ENCODE results near the gene RASGEF1C.

The RASGEF1C gene

GRCh38 chr5:180117000-180117725, 91.8 kb downstream of the RASGEF1C start:
- TF ChIP-seq, protein P1, sequence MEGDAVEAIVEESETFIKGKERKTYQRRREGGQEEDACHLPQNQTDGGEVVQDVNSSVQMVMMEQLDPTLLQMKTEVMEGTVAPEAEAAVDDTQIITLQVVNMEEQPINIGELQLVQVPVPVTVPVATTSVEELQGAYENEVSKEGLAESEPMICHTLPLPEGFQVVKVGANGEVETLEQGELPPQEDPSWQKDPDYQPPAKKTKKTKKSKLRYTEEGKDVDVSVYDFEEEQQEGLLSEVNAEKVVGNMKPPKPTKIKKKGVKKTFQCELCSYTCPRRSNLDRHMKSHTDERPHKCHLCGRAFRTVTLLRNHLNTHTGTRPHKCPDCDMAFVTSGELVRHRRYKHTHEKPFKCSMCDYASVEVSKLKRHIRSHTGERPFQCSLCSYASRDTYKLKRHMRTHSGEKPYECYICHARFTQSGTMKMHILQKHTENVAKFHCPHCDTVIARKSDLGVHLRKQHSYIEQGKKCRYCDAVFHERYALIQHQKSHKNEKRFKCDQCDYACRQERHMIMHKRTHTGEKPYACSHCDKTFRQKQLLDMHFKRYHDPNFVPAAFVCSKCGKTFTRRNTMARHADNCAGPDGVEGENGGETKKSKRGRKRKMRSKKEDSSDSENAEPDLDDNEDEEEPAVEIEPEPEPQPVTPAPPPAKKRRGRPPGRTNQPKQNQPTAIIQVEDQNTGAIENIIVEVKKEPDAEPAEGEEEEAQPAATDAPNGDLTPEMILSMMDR (conservative IDR thresholded peaks at IDR 0.05; ENCODE audit: low read depth, low read length): no peak
- no peak overlapping the region for H3K27ac ChIP-seq

DNA sequence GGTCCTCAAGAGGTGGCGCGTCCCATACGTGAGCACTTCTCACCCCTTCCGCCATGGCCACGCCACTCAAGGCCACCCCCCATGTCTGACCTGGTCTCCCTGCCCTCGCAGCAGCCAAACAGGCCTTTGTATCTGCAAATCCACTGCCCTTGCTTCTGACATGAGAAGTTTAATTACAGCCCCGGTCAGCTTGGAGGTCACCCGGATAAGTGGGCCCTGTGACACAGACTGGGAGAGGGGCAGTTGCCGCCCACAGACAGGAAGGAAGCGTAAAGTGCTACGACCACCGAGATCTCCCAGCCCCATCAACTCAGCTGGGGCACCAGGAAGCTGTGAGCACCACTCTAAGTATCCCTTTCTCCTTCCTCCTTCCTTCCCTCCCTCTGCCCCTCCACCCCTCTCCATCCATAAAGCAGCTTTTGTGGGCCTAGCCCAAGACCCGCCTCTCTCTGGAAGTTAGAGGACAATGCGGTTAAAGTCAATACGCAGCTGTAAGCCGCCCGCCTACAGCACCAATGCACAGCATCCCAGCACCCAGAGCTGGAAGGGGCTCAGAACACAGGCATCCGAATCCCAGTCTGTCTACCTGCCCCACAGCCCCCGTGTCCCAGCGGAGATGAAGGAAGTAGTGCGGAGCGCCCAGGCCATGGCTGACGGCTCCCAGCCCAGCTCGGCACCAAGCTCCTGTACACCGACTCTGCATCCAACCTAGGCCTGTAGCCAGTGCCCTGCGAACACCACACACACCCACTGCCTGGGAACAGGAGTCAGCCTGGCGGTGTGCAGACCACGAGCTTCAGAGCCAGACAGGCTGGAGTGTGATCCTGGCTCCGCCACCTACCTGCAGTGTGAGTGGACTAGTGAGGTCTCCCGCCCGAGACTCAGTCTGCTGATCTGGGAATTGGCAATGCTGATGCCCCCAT, 92.7 kb downstream of the RASGEF1C start:
- Histone ChIP-seq H3K27me3 (ENCODE audit: insufficient read depth, low read depth) (no peaks in the 10 kb centered on the region), H3K36me3 (ENCODE audit: insufficient read depth) (no peaks in the 10 kb centered on the region), H3K4me1 (ENCODE audit: low read depth, poor library complexity, severe bottlenecking) (no peaks in the 10 kb centered on the region), H3K4me2 (no peak overlapping the region), H3K27ac (no peak overlapping the region), H2AFZ (ENCODE audit: low read depth) (no peak overlapping the region), H3K4me3 (IDR thresholded peaks at IDR 0.05; ENCODE audit: insufficient read depth, low read depth, low read length) (no peak overlapping the region), H3K79me2 (ENCODE audit: insufficient read depth, low read depth) (no peaks in the 10 kb centered on the region), H4K20me1 (ENCODE audit: insufficient read depth) (no peaks in the 10 kb centered on the region), H3K9ac (no peak overlapping the region)
- TF ChIP-seq, protein P1 (conservative IDR thresholded peaks at IDR 0.05; ENCODE audit: low read depth, low read length): no peak

More at GRCh38 chr5:180117000-180117725, 91.8 kb downstream of the RASGEF1C start:
- Histone ChIP-seq H3K4me1 (ENCODE audit: low read depth, poor library complexity, severe bottlenecking) (no peaks in the 10 kb centered on the region), H3K9ac (no peak overlapping the region), H2AFZ (ENCODE audit: low read depth) (no peak overlapping the region), H3K4me3 (IDR thresholded peaks at IDR 0.05; ENCODE audit: insufficient read depth, low read depth, low read length) (no peak overlapping the region), H3K79me2 (ENCODE audit: insufficient read depth, low read depth) (no peaks in the 10 kb centered on the region), H3K27me3 (ENCODE audit: insufficient read depth, low read depth) (no peaks in the 10 kb centered on the region), H3K36me3 (ENCODE audit: insufficient read depth) (no peaks in the 10 kb centered on the region), H3K4me2 (no peak overlapping the region), H4K20me1 (ENCODE audit: insufficient read depth) (no peaks in the 10 kb centered on the region)

- no peaks in the 10 kb centered on the region for H3K4me1 ChIP-seq (ENCODE audit: low read depth, poor library complexity, severe bottlenecking)
- H3K4me2 ChIP-seq: no peak overlapping the region
- H3K79me2 ChIP-seq (ENCODE audit: insufficient read depth, low read depth): no peaks in the 10 kb centered on the region
- H3K36me3 ChIP-seq (ENCODE audit: insufficient read depth): no peaks in the 10 kb centered on the region
- no peak overlapping the region for H2AFZ ChIP-seq (ENCODE audit: low read depth)
- H4K20me1 ChIP-seq (ENCODE audit: insufficient read depth): no peaks in the 10 kb centered on the region
- no peak overlapping the region for H3K4me3 ChIP-seq (IDR thresholded peaks at IDR 0.05; ENCODE audit: insufficient read depth, low read depth, low read length)
- TF ChIP-seq, protein P1 (conservative IDR thresholded peaks at IDR 0.05; ENCODE audit: low read depth, low read length): no peak
- H3K9ac ChIP-seq: no peak overlapping the region
- no peaks in the 10 kb centered on the region for H3K27me3 ChIP-seq (ENCODE audit: insufficient read depth, low read depth)
- H3K27ac ChIP-seq: no peak overlapping the region
Observed at GRCh38 chr5:180115326-180116076, 93.5 kb downstream of the RASGEF1C start.

GRCh38 chr5:180114304-180115003, 94.6 kb downstream of the RASGEF1C start:
- Histone ChIP-seq H3K27ac (no peak overlapping the region), H4K20me1 (ENCODE audit: insufficient read depth) (no peaks in the 10 kb centered on the region)

More at GRCh38 chr5:180114304-180115003, 94.6 kb downstream of the RASGEF1C start:
- TF ChIP-seq, protein P1 (conservative IDR thresholded peaks at IDR 0.05; ENCODE audit: low read depth, low read length): no peak
- H3K4me3 ChIP-seq (IDR thresholded peaks at IDR 0.05; ENCODE audit: insufficient read depth, low read depth, low read length): no peak overlapping the region
- no peak overlapping the region for H3K4me2 ChIP-seq
- H3K36me3 ChIP-seq (ENCODE audit: insufficient read depth): no peaks in the 10 kb centered on the region
- H3K4me1 ChIP-seq (ENCODE audit: low read depth, poor library complexity, severe bottlenecking): no peaks in the 10 kb centered on the region
- no peak overlapping the region for H3K9ac ChIP-seq
- H3K27me3 ChIP-seq (ENCODE audit: insufficient read depth, low read depth): no peaks in the 10 kb centered on the region
- H2AFZ ChIP-seq (ENCODE audit: low read depth): no peak overlapping the region
- no peaks in the 10 kb centered on the region for H3K79me2 ChIP-seq (ENCODE audit: insufficient read depth, low read depth)

Data from KMS-11 (cell line).